Heart right ventricle (tissue), 16 donors: Measurements from ENCODE around the gene SSTR5. TPM values are rescaled to one million over a fixed set of nuclear protein-coding genes. Genes with fewer than 3 reads are reported as not detected.

Experiments used
- ATAC-seq, 8 donors: fragments of 200-7000 bp; cut with Tn5 transposase; one replicate each; pipeline ENCODE4 v1.9.1; 2020; ENCODE audit warnings: mild to moderate bottlenecking in 8 of 8, moderate library complexity in 8 of 8, moderate number of reproducible peaks in 1 of 8
- DNase-seq, 2 donors: peaks; one replicate each; pipeline ENCODE4 v3.0.0-alpha.2; 2020
- H3K27ac ChIP-seq, 10 donors: fragments of 200-600 bp; sonication (generic) in 2 of 10; one replicate each; pipeline versions ENCODE4 v1.5.0 to v1.8.0; 2020 to 2022; ENCODE audit warnings: mild to moderate bottlenecking in 3 of 10
- H3K27me3 ChIP-seq, 7 donors: fragments of 200-600 bp; one replicate each; pipeline ENCODE4 v1.8.0; 2021 to 2022; ENCODE audit warnings: mild to moderate bottlenecking in 2 of 7
- H3K36me3 ChIP-seq, 9 donors: fragments of 200-600 bp; sonication (generic) in 1 of 9; one replicate each; pipeline versions ENCODE4 v1.5.0 to v1.8.0; 2020 to 2022; ENCODE audit warnings: mild to moderate bottlenecking in 2 of 9
- H3K4me1 ChIP-seq, 9 donors: fragments of 200-600 bp; sonication (generic) in 1 of 9; one replicate each; pipeline versions ENCODE4 v1.5.0 to v1.8.0; 2020 to 2022; ENCODE audit warnings: mild to moderate bottlenecking in 4 of 9
- H3K4me3 ChIP-seq, 10 donors: fragments of 200-600 bp; sonication (generic) in 2 of 10; one replicate each; pipeline versions ENCODE4 v1.5.0 to v1.8.0; 2020 to 2022; ENCODE audit warnings: mild to moderate bottlenecking in 7 of 10, moderate library complexity in 2 of 10
- H3K9me3 ChIP-seq, 11 donors: fragments of 200-600 bp in 10 of 11; sonication (generic) in 2 of 11; one replicate each; pipeline versions ENCODE4 v1.5.0 to v1.8.0; 2013 to 2022; ENCODE audit warnings: mild to moderate bottlenecking in 2 of 11, control low read depth in 1 of 11, moderate library complexity in 1 of 11
- CTCF ChIP-seq, 9 donors: fragments of 200-600 bp; sonication (generic) in 2 of 9; IDR thresholded peaks; one replicate each; pipeline versions ENCODE4 v1.5.0 to v1.8.0; 2021 to 2022; ENCODE audit warnings: antibody characterized with exemption in 9 of 9, mild to moderate bottlenecking in 5 of 9, moderate library complexity in 1 of 9
- WGBS, 2 donors: extraction: QIAGEN DNeasy Blood & Tissue Kit; methylation state at CpG; one replicate each; pipeline ENCODE4 v1.1.7; 2013; ENCODE audit warnings: inconsistent platforms in 1 of 2; 5-methylcytosine and 5-hydroxymethylcytosine counted together
- intact Hi-C, 10 donors: fragments of 100-400 bp; cut with DNase I; formaldehyde crosslinking; loops; one replicate each; pipeline versions ENCODE4 v1.11.1 to v1.14.2; 2022
- polyA plus RNA-seq, 2 donors: library from polyadenylated mRNA; stranded (reverse); fragments of 200-250 nt; gene quantifications; one replicate each; pipeline ENCODE4 v1.2.3, GENCODE V29; 2013
- total RNA-seq, 10 donors: library from RNA; stranded (reverse); fragmentation: NEBNext Ultra II Directional in 3 of 10; extraction: Animal tissue kit (Norgen Biotek cat#: 25700) in 3 of 10; gene quantifications; one replicate each; pipeline versions ENCODE4 v1.2.1 to v1.2.4, GENCODE V29; 2021 to 2023
- donor health status: Arrhythmogenic right ventricular cardiomyopathy.
- donor health status: ischemic (EF 13 %, LVEDD 7.1; RV severe dilation, severe dysfunction).
- donor health status: healthy with polysubstance abuse.
- donor health status: DM: no; HTN: yes; CAD: no.
- donor health status: DM: no; HTN: no; CAD: no.
- donor health status: ischemic (EF 25% LVEDD 6.9; RV normal size, moderate dysfunction).
- donor health status: ischemic (EF 25% LVEDD 5.7; RV mildly dilated, moderate dysfunction).
- donor health status: healthy.
- donor health status: DM: yes; HTN: yes; CAD: no.
- donor health status: Ischemic cardiomyopathy.
- donor health status: ischemic (EF 35%, LVEDD 5.7; RV mildly dilated, moderate dysfunction).
- donor health status: nonischemic (EF 11% LVEDD 7.7; RV severe dilation, severe dysfunction).
- donor health status: DM: yes; HTN: yes; CAD: no.
- donor health status: PGD.
- donor health status: ischemic (EF 29% LVEDD 5.4; RV normal size, mild dysfunction).
- donor health status: nonischemic (EF 23%, LVEDD 6.1; RV moderate dilation, normal function).

Gene SSTR5
- total and polyA plus RNA-seq, 12 donors, result 0.39 to 32.0 (median 5.4) TPM

- H3K9me3 ChIP-seq, result peaks cover 0 to 13% (median 9%) of the 10 kb centered on the region in 11 donors
- no peak overlapping the region for H3K4me3 ChIP-seq
- no peaks in the 10 kb centered on the region for H3K36me3 ChIP-seq
- DNase-seq (no peak), ATAC-seq (no peak)
- no peaks in the 10 kb centered on the region for H3K4me1 ChIP-seq
- intact Hi-C loops, result no loop called here
- no peak for TF ChIP-seq CTCF (IDR thresholded peaks at IDR 0.05)
- no peak overlapping the region for H3K27ac ChIP-seq
- WGBS, 2 donors, result 66 to 70% methylated on average over 45 of the region's 45 CpGs
- H3K27me3 ChIP-seq, result peaks cover 8 to 82% (median 71%) of the 10 kb centered on the region in 7 donors
These were observed 7.4 kb downstream of the SSTR5 start for GRCh38 chr16:1079786-1080525.

- Histone ChIP-seq H3K9me3 (peaks cover 0 to 23% (median 15%) of the 10 kb centered on the region in 11 donors), H3K36me3 (no peaks in the 10 kb centered on the region), H3K27me3 (peaks cover 8 to 85% (median 68%) of the 10 kb centered on the region in 7 donors), H3K4me1 (no peaks in the 10 kb centered on the region), H3K27ac (no peak overlapping the region), H3K4me3 (no peak overlapping the region)
- no peak for TF ChIP-seq CTCF (IDR thresholded peaks at IDR 0.05)
- intact Hi-C loops, result no loop called here
- no peak for DNase-seq
- WGBS, 2 donors, result 25 to 29% methylated on average over 41 to 42 of the region's 42 CpGs
- no peak for ATAC-seq
These were observed 8.5 kb downstream of the SSTR5 start for GRCh38 chr16:1080801-1081733.

- TF ChIP-seq CTCF (IDR thresholded peaks at IDR 0.05), result no peak
- no peaks in the 10 kb centered on the region for H3K36me3 ChIP-seq
- H3K9me3 ChIP-seq, result peaks cover 0 to 23% (median 15%) of the 10 kb centered on the region in 11 donors
- no peak for ATAC-seq
- H3K27me3 ChIP-seq, result peaks cover 8 to 92% (median 75%) of the 10 kb centered on the region in 7 donors
- no peak overlapping the region for H3K4me3 ChIP-seq
- WGBS, 2 donors, result 69 to 71% methylated on average over 22 of the region's 22 CpGs
- no peak overlapping the region for H3K27ac ChIP-seq
- intact Hi-C loops, result no loop called here
- DNase-seq, result no peak
- H3K4me1 ChIP-seq, result no peaks in the 10 kb centered on the region
These were observed 9.3 kb downstream of the SSTR5 start for GRCh38 chr16:1081734-1082265.

- Histone ChIP-seq H3K4me1 (no peaks in the 10 kb centered on the region), H3K4me3 (no peak overlapping the region), H3K27ac (no peak overlapping the region), H3K9me3 (peaks cover 0 to 23% (median 15%) of the 10 kb centered on the region in 11 donors), H3K36me3 (no peaks in the 10 kb centered on the region), H3K27me3 (peaks cover 8 to 93% (median 82%) of the 10 kb centered on the region in 7 donors)
- intact Hi-C loops, result no loop called here
- DNase-seq, result no peak
- no peak for ATAC-seq
- 61 to 64% methylated on average over 21 of the region's 21 CpGs for WGBS, 2 donors
- TF ChIP-seq CTCF (IDR thresholded peaks at IDR 0.05), result no peak
These were observed 9.9 kb downstream of the SSTR5 start for GRCh38 chr16:1082266-1082951.
